SK-N-MC (cell line): Measurements from ENCODE around the gene HYAL1.

Source experiments
- EZH2 ChIP-seq: fragments of 200-600 bp; sonication (generic); IDR thresholded peaks from one replicate; pipeline ENCODE4 v1.6.1; 2017; ENCODE audit warnings: antibody characterized with exemption
- POLR2AphosphoS5 ChIP-seq: IDR thresholded peaks from 2 replicates; pipeline ENCODE4 v1.6.1; 2012; ENCODE audit warnings: mild to moderate bottlenecking, low read depth, low read length, borderline replicate concordance

DNA sequence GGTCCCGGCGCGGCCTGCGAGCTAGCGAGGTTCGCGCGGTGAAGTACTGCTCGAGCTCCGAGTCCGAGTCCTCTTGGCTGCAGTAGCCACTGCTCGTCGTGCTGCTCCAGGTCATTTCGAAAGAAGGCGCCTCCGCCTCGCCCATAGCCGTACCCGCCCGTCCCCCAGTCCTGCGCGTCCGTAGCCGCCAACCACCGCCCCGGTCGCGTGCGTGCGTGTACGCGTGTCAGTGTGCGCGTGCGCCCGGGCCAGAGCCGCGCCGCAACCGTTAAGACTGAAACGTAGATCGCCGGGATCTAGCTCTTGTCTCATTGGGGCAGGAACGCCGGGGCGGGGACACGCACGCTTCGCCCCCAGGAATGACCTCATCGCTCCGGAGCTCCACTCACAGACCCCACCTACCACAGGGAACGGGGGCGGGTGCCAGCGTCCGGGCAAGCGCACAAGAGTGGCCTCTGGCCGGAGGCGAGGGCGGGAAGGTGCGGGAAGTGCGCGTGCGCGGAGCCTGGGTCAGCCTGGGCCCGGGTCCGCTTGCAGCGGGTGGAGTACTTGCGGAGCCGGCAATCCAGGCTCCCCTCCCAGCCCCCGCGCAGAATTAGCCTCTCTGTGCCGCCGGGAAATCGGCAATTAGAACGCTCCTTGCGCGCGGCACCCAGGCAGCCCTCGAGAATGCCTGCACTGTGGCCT, 33.9 kb upstream of the HYAL1 start:
- TF ChIP-seq EZH2 (no peak), POLR2AphosphoS5 (peak; percentile 94)
